Measurements from ENCODE around the gene STMND1. TPM values are rescaled to one million over a fixed set of nuclear protein-coding genes. Genes with fewer than 3 reads are reported as not detected.

Gene STMND1
- total RNA-seq, 1 donor from 2014 or later: 4.9 TPM

- TF ChIP-seq CTCF (IDR thresholded peaks at IDR 0.05): no peak
- DNase-seq (no peak), ATAC-seq (peak; percentile 84 to 89)
- Histone ChIP-seq H3K4me3 (no peak overlapping the region), H3K36me3 (no peaks in the 10 kb centered on the region), H3K27ac (no peak overlapping the region), H3K4me1 (no peaks in the 10 kb centered on the region), H3K27me3 (ENCODE audit: low read depth) (no peaks in the 10 kb centered on the region), H3K9me3 (no peaks in the 10 kb centered on the region)
- intact Hi-C loops (cut with DNase I): no loop called here
Observed at GRCh38 chr6:17115251-17116116, 13.6 kb downstream of the STMND1 start.

GRCh38 chr6:17116117-17116440, 14.2 kb downstream of the STMND1 start:
- H3K4me3 ChIP-seq: no peak overlapping the region
- no peaks in the 10 kb centered on the region for H3K4me1 ChIP-seq
- no peak overlapping the region for H3K27ac ChIP-seq
- intact Hi-C loops (cut with DNase I): no loop called here
- no peak for ATAC-seq
- no peaks in the 10 kb centered on the region for H3K9me3 ChIP-seq
- no peaks in the 10 kb centered on the region for H3K27me3 ChIP-seq (ENCODE audit: low read depth)
- H3K36me3 ChIP-seq: no peaks in the 10 kb centered on the region
- no peak for TF ChIP-seq CTCF (IDR thresholded peaks at IDR 0.05)
- no peak for DNase-seq

- no peaks in the 10 kb centered on the region for H3K9me3 ChIP-seq
- ATAC-seq (peak in 1 of 2 donors; percentile 43), DNase-seq (no peak)
- H3K27ac ChIP-seq: no peak overlapping the region
- H3K27me3 ChIP-seq (ENCODE audit: low read depth): no peaks in the 10 kb centered on the region
- intact Hi-C loops (cut with DNase I): no loop called here
- TF ChIP-seq CTCF (IDR thresholded peaks at IDR 0.05): no peak
- no peak overlapping the region for H3K4me3 ChIP-seq
- no peaks in the 10 kb centered on the region for H3K4me1 ChIP-seq
- no peaks in the 10 kb centered on the region for H3K36me3 ChIP-seq
Observed at GRCh38 chr6:17120019-17120418, 18.2 kb downstream of the STMND1 start.

- intact Hi-C loops (cut with DNase I): no loop called here
- ATAC-seq: peak; percentile 80 to 93
- Histone ChIP-seq H3K27ac (no peak overlapping the region), H3K4me1 (no peaks in the 10 kb centered on the region), H3K9me3 (no peaks in the 10 kb centered on the region), H3K36me3 (no peaks in the 10 kb centered on the region), H3K4me3 (no peak overlapping the region), H3K27me3 (ENCODE audit: low read depth) (no peaks in the 10 kb centered on the region)
- no peak for DNase-seq
- no peak for TF ChIP-seq CTCF (IDR thresholded peaks at IDR 0.05)
Observed at GRCh38 chr6:17125407-17125806, 23.6 kb downstream of the STMND1 start.

GRCh38 chr6:17130786-17131185, 28.9 kb downstream of the STMND1 start:
- no peak for DNase-seq
- Histone ChIP-seq H3K27ac (no peak overlapping the region), H3K4me3 (no peak overlapping the region), H3K27me3 (ENCODE audit: low read depth) (no peaks in the 10 kb centered on the region), H3K4me1 (no peaks in the 10 kb centered on the region), H3K36me3 (no peaks in the 10 kb centered on the region), H3K9me3 (no peaks in the 10 kb centered on the region)
- no peak for TF ChIP-seq CTCF (IDR thresholded peaks at IDR 0.05)
- intact Hi-C loops (cut with DNase I): no loop called here
- no peak for ATAC-seq

Data from lower lobe of right lung (tissue), 2 donors.